GM18861 (cell line): ENCODE data around the gene INPP5K.
"Not testable (repeated sequence)": the region's sequence is repeated elsewhere in the genome, so short reads cannot be mapped to it uniquely, and the experiment has no call there.

ENCODE experiments used
- ATAC-seq: cut with Tn5 transposase; IDR thresholded peaks from one replicate; pipeline ENCODE4 v1.9.1; 2021; ENCODE audit not compliant: unreplicated experiment

The INPP5K gene

DNA sequence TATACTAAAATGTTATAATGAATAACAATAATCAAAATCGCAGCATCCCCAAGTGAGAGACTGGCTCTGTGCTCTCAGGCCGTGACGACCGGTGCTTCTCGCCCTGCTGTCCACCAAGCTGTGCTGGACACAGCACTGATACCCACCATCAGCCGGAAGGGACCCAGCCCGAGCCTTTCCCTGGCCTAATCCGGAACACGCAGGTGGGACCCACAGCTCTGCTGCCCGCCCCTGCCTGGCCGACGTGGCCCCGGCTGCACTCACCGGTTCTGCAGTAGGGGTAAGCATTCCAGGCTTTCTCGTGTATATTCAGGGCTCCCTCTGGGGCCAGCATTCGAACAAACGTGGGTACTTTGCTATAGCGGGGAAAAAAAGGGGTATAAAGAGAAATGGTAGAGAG is 31.6 kb upstream of the INPP5K start:
- no peak for ATAC-seq

DNA sequence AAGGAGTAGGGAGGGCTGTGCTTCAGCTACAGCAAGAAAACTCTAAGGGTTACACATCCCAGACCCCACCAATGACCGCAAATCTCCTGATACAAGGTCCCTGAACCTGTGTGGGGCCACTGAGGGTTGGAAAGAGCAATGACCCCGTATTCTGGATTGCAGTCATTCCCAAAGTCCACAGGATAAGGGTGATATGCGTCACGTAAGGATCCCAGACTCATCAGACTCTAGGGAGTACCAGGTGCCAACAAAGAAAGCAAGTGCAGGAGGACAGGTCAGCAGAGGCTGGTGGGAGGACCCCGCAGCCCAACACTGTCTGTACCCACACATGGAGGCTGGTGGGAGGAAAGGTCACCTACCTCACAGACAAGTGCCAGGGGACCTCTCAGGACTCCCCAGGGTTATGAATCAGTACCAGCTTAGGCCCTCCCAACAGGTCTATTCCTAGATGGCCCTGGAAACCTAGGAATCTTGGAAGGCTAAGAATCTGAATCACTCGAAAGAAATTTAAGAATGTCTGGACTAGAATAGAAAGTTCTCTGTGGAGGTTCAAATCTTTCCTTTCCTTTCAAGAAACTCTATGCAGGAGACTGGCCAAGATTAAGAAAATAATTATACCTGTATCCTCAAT is 30.0 kb upstream of the INPP5K start:
- no peak for ATAC-seq

DNA sequence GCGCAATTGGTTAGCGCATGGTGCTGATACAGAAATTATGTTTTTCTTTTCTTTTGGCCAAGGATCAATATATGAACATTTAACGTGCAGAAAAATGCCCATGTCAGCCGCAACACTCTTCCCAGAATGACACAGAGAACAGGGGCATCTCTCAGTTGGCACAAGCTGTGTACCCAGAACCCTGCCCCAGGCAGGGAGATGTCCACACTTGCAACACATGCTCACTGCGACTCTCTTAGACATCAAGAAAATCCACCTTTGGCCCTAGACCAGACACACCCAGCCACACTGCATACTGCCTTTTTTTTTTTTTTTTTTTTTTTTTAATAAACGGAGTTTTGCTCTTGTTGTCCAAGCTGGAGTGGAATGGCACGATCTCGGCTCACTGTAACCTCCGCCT is 29.2 kb upstream of the INPP5K start:
- ATAC-seq: no peak

DNA sequence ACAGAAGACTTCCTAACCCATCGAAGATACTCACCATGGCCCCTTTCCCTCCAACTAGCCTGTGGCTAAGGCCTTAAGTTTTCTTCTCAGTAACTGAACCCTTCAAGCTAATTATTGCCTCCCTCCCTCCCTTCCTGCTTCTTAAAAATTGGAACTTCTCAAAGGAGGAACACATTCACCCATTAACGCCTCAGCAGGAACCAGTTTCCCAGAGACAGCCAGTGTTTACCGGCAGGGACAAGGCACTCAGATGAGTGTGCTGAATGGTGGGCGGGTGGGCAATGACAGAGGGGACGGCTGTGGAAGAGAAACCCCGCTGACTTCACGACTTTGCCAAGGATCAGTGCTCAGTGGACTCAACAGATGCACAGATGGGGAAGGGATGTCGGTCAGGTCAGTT is 25.9 kb upstream of the INPP5K start:
- ATAC-seq: no peak

DNA sequence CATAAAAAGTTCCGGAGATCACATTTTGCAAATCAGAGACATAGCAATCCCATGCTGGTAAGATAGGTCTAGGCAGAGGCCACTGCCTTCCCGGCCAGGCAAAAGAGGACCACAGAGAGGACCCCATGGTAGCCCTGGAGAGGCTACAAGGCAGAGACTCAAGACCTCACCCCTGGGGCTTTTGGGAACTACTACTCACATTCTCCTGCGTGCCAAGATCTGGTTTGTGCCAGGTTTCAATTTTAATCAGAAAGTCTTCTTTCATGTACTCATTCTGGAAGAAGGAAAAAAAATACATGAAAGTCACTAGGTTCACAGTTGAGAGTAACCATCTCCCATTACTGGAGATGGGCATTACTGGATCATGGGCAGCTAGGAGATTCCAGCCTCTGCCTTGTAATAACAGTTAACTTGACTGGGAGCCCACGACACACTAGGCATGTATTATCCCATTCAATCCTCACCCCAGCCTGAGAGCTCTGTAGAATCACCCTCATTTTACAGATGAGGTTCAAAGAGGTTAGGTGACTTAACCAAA is 25.0 kb upstream of the INPP5K start:
- ATAC-seq: no peak

DNA sequence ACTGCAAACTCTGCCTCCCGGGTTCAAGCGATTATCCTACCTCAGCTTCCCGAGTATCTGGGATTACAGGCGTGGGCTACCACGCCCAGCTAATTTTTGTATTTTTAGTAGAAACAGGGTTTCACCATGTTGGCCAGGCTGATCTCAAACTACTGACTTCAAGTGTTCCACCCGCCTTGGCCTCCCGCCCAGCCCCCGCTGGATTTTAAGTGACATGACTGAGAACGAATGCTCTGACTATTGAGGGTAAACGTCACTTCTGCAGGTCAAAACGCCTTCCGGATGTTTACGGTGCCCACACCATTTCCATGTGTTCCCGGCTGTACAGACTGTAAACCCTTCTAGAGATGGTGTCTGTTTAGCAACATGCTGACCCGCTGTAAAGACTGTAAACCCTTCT is 23.4 kb upstream of the INPP5K start:
- ATAC-seq: no peak

DNA sequence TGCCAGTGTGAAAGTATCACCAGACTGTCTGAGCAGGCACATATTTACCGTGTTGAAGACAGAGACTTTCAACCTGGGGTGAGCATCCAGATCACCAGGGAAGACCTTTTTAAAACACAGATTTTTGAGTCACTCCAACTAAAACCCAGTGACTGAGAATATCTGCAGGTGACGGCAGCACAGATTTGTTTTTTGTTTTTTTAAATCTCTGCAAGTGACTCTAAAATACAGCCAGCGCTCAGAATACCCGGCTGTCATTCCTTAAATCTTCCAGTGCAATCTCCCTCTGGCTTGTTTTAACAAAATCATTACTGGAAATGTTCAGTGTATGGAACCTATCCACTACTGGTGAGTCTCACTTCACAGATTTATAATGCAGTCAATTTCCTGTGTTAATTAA is 19.3 kb upstream of the INPP5K start:
- no peak for ATAC-seq

DNA sequence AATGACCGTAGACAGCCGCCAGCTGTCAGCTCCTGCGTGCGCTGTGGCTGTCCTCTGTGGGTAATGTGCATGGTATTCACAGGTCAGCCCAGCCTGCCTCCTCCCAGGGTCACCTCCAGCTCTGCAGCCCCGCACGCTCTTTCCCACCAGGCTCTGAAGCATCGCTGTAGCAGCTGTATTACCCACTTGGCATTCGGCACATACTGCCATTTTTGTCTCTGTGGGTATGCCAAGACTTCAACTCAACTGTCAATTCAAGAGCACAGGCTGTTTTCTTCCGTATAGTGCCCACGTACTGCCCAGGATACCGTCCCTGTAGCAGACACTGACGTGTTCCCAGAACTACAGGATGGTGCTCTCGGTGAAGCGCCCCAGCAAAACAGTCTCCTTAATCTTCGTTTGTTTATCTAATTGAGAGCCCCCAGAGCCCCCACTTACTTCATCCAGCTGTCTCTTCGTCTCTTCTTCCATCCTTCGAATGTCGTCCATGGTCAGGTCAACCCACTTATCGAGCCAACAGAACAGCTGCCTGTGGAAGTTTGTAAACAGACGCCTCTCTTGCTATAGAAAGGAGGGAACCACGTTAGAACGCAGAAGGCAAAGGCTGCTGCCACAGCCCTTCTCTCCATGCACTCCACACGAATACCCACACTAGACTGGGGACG is 17.4 kb upstream of the INPP5K start:
- ATAC-seq: no peak

DNA sequence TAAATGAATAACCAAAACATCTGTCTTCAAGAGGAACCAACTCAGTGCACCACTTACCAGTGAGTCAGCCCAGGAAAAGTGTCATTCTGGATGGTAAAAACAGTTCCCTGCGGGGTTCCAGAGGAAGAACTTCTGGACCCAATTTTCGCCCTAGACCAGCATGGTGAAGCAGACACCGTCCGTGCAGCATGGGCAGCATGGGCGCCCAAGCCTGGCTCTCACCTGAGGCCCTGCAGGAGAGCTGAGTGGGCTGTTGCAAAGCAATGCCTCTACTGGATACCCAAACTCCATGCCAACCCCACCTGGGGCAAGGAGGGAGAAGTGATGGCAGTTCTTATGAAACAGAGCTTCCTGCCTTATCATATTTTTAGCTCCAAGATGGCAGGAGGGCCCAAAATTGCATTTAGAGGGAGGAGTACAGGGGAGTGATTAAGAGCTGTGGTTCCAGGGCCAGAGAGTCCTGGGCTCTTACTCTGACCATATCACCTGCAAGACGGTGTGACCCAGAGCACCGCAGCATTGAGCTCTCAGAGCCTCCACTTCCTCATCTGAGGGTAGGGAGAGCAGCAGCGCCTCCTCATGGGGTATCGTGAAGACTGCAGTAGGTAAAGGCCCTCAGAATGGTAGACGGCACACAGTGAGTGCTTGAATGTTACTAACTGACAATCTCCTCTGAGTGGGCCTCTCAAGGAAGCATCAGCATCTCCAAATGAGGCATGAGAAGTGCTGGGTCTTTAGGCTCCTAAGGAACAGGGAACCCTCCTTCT is 16.6 kb upstream of the INPP5K start:
- ATAC-seq: no peak

DNA sequence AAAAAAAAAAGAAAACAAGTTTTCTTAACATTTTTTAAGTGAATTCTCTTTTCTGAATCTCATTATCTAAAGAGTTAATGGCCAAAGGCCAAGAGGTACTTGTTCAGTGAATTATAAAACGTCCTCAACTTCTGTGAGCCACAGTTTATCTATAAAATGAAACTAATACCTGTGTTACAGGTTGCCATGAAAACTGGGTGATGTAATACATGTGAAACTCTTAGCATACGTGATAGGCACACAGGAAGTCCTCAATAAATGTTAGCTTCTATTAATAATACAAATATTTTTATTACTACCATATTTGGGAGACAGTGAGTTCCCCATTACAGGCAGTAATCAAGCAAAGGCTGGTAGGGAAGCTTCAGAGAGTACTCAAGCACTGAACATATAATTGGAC is 13.5 kb upstream of the INPP5K start:
- no peak for ATAC-seq

DNA sequence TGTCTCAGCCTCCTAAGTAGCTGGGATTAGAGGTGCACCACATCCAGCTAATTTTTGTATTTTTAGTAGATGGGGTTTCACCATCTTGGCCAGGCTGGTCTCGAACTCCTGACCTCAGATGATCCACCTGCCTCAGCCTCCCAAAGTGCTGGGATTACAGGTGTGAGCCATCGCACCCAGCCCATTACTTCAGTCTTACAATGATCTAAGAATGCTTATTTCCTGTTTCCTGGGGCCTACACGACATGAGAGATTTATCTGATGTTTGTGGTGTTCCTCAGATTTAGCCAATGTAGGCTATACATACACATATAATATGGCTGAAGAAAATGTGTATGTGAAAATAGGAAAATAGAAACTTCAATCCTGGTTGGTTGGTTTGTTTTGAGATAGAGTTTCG is 10.5 kb upstream of the INPP5K start:
- not testable (repeated sequence) for ATAC-seq

DNA sequence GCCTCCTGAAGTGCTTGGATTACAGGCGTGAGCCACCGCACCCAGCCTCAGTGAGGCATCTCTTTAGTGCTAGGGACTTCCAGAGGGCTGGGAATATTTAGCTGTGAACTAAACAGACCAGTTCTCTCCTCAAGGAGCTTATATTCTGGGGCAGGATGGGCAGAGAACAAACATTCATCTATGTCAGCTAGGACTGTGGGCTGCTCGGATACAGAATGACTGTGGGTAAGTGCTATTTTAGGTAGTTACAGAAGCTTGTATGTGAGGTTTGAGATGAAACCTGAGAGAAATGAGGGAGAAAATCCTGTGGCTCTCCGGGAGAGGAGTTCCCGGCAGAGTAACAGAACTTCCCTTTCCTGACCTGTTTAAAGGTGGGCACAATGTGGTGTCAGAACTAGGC is 6.2 kb upstream of the INPP5K start:
- no peak for ATAC-seq

DNA sequence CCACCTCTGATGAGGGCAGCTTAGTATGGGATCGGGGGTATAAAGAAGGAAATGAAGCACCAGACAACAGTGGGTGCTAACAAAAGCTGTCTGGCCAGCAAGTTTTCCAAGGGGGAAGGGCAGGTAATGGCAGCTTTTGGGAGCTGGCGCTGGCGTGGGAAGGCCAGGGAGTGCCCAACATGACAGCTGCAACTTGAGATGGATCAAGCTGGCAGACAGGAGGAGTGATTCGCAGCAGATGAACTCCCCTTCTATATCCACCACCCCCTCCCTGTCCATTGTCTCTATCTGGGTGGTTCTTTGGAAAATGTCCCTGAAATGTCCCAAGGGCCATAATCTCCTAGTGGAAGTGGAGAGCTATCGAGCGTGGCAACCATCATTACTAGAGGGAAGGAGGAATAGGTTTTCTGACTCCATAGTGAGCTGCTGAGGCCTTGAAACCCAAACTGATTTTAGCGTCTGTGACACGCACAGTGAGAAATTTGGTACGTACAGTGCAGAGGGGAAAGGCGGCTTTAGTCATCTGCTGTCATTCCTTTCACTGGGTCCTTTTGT is 4.8 kb upstream of the INPP5K start:
- ATAC-seq: no peak

DNA sequence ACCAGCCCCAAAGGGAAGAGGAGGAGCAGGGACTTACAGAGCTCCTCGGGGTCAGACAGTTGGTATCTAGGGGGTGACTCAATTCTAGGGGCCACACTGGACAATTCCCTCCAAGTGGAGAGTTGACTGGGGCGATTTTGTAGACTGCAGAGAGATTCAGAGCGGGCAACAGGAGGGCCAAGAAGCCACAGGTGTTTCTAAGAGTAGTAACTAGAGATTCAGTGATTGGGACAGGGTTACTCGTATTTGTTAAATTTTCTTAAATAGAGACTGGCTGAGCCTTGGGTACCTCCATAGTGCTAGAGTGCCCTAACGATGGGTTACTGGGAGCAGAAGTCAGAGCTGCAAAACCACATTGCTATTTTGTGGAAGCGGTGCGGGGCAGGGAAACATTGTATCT is 3.3 kb upstream of the INPP5K start:
- no peak for ATAC-seq

DNA sequence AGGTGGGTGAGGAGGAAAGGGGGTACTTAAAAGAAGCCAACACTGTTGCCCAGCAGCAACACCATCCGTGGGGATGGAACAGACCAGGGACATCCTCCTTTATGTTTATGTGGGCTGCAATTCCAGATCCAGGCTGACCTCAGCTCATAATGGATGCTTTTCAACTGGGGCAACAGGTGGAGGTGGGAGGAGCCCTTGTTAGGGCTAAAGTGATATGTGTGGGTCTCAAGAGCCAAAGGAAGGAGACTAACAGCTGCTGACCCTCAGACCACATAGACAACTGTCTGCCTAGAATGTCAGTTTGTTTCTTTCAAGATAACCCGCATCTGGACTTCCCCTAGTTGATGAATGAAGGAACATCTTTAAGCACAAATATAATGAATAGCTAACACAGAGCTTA is 2.0 kb upstream of the INPP5K start:
- ATAC-seq: no peak

DNA sequence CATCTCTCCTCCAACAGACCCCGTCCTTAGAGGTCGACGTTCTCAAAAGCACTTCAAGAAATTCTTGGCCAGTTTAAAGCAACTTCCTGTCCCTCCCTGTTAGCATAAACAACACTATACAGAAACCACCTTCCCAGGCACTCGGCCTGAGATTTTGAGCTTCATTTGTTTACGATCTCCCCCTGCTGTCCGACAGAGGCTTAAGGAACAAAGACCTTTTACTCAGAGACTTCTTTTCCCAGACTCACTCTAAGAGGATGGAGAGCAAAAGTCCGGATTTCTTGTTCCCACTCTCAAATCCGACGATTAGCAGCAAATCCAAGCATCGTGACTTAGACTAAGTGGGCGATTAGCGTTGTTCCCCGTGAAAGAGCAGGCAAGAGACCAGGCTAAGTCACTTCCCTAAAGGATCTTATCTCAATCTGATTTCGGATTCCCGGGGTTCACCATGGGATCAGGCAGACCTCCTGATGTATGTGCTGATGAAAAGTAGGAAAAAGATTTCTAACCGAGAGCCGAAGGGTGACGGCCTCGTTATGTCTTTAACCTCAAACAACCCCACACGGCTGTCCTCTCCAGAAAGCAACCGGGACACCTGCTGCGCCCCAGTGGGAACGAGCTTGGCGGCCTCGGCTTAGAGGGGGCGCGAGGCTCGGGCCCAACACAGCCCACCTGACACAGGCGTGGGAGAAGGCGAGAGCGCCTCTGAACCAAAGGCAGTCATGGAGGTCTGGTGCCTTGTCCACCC is 598 bp downstream of the INPP5K start:
- no peak for ATAC-seq

DNA sequence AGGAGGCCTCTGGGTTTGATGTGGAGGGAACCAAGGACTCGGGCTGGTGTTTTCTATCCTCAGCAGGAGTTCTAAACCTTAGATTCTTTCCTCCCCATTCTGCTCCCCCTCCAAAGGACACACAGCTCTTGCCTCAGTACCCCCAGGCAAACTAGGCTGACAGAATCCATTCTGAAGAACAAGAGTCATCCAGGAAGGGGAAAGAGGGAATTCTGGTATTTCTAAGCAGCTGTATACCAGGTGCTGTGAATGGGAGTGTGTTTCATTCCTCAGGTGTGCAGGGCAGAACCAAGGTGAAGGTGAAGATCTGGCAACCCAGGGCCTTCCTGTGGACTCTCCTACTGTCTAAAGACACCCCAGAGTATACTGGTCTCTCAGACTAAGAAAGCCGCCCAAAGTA is 4.1 kb downstream of the INPP5K start:
- no peak for ATAC-seq

DNA sequence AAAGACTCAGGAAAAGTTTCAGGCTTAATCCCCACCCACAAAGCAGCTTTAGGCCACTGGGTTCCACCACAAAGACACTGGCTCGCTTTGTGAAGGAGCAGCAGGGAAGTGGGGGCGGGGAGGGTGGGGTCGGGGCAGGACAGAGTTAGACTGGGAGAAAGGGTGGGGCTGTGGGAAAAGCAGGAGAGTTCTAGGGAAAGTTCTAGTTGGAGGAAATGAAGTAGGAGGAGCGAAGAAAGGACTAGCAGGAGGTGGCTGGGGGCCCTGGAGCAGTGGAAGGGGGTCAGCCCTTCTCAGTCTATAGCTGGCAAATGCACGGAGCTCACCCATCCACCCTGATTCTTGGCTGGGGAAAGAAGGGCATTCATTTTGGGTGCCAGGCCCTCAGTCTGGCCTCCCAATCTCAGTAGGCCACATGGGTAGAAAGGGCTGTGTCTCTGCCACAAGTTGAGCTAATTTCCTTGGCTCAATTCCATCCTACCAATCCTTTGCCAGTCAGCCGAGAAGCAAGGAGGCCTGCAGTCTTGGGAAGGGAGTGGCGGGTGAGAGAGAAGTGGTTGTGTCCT is 4.6 kb downstream of the INPP5K start:
- ATAC-seq: no peak

DNA sequence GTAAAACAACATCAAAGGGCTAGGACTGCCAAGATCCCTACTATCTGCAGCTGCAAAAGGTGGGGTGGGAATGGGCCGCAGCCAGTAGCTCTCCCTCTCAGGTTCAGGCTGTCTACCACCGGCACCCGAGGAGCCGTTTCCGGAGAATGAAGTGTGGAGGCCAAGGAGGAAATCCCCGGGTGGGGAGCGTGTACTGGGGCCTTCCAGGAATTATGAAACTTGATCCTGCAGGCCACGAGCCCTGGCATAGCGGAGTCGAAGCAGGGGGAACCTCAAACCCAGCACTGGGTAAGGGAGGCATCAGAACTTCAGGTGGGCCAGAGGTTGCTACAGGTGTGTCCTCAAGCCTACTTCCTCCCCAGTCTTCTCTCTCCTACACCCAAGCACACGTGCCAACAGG is 5.1 kb downstream of the INPP5K start:
- no peak for ATAC-seq

DNA sequence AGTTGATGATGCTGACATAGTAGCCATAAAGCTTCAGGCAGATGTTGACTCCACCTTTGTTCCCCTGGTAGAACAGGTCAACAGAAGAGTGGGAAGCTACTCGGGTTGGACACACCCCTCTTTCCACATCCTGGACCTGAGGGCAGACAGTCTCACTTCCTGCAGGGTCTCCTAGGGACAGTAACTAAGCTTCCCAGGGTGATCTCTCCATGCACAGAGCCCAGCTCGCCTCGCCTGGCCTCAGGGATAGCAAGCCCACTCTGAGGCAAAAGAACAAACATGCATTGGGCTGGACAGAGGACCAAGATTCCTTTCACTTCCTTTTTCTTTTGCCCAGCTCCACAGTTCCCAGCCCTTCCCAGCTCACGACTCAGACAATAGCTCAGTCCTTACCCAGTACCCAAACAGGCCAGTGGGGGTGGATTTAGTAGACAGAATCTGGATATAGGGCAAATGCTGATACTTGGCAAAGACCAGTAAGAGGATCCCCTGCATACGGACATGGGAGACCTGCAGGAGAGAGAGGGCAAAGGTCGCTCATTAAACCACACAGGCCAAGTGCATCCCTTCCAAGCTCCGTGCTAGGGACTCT is 7.0 kb downstream of the INPP5K start:
- no peak for ATAC-seq
